GM12878 (cell line): ENCODE measurements around the gene MSI2. TPM values are rescaled to one million over a fixed set of nuclear protein-coding genes. Genes with fewer than 3 reads are reported as not detected.
A peak's percentile ranks its signal among the peaks of the same experiment; 100 is the strongest.

Experiments used
- ASH2L ChIP-seq: fragments of 300-600, 200-600 bp; sonication (generic); IDR thresholded peaks from 2 replicates; pipeline ENCODE4 v1.6.1; 2017; ENCODE audit warnings: low read depth, mild to moderate bottlenecking, borderline replicate concordance
- CBFB ChIP-seq: IDR thresholded peaks from 2 replicates; pipeline ENCODE4 v1.6.1; 2016; ENCODE audit warnings: antibody characterized with exemption, low read depth
- CREM ChIP-seq: IDR thresholded peaks from 2 replicates; pipeline ENCODE4 v1.6.1; 2014; ENCODE audit warnings: antibody characterized with exemption, low read depth
- EGR1 ChIP-seq, 2 experiments: IDR thresholded peaks; 1 replicate in 1 of 2; 2 replicates in 1 of 2; pipeline ENCODE4 v1.6.1; 2011 to 2012; ENCODE audit warnings: low read depth in 2 of 2, low read length in 2 of 2, borderline replicate concordance in 1 of 2, mild to moderate bottlenecking in 1 of 2, moderate library complexity in 1 of 2
- IKZF1 ChIP-seq: fragments of 450-650 bp; conservative IDR thresholded peaks from 2 replicates; pipeline ENCODE4 v1.6.1; 2017; ENCODE audit warnings: antibody characterized with exemption, mild to moderate bottlenecking
- MEF2A ChIP-seq: IDR thresholded peaks from 2 replicates; pipeline ENCODE4 v1.6.1; 2011; ENCODE audit warnings: low read depth, mild to moderate bottlenecking, low read length, moderate library complexity; ENCODE audit not compliant: insufficient read depth
- MLLT1 ChIP-seq: fragments of 450-650 bp; IDR thresholded peaks from 2 replicates; pipeline ENCODE4 v1.6.1; 2016; ENCODE audit warnings: mild to moderate bottlenecking
- MTA2 ChIP-seq: fragments of 450-650 bp; IDR thresholded peaks from 2 replicates; pipeline ENCODE4 v1.6.1; 2016; ENCODE audit warnings: low read depth, mild to moderate bottlenecking, moderate library complexity
- MXI1 ChIP-seq: fragments of 150-350 bp; IDR thresholded peaks from 2 replicates; pipeline ENCODE4 v1.6.1; 2011; ENCODE audit warnings: low read depth, mild to moderate bottlenecking, inconsistent platforms, low read length, improper control_type of control experiment
- NBN ChIP-seq: fragments of 450-650 bp; IDR thresholded peaks from 2 replicates; pipeline ENCODE4 v1.6.1; 2016
- SIN3A ChIP-seq: IDR thresholded peaks from 2 replicates; pipeline ENCODE4 v1.6.1; 2012; ENCODE audit warnings: low read depth, low read length, improper control_type of control experiment
- SRF ChIP-seq, 2 experiments: IDR thresholded peaks; 2 replicates each; pipeline ENCODE4 v1.6.1; 2011; ENCODE audit warnings: low read depth in 2 of 2, low read length in 2 of 2, mild to moderate bottlenecking in 1 of 2, moderate library complexity in 1 of 2
- SUZ12 ChIP-seq: fragments of 200-600 bp; sonication (generic); IDR thresholded peaks from one replicate; pipeline ENCODE4 v1.6.1; 2018; ENCODE audit warnings: antibody characterized with exemption, mild to moderate bottlenecking; ENCODE audit not compliant: unreplicated experiment
- ZBTB40 ChIP-seq: fragments of 450-650 bp; IDR thresholded peaks from 2 replicates; pipeline ENCODE4 v1.6.1; 2016; ENCODE audit warnings: mild to moderate bottlenecking, moderate library complexity, borderline replicate concordance
- ZNF384 ChIP-seq: IDR thresholded peaks from 2 replicates; pipeline ENCODE4 v1.6.1; 2012; ENCODE audit warnings: low read depth, mild to moderate bottlenecking, low read length, improper control_type of control experiment, borderline replicate concordance
- ZNF622 ChIP-seq: fragments of 450-650 bp; IDR thresholded peaks from 2 replicates; pipeline ENCODE4 v1.6.1; 2017; ENCODE audit warnings: mild to moderate bottlenecking, inconsistent platforms
- ZNF687 ChIP-seq: fragments of 450-650 bp; IDR thresholded peaks from 2 replicates; pipeline ENCODE4 v1.6.1; 2017; ENCODE audit warnings: mild to moderate bottlenecking, moderate library complexity
- polyA plus RNA-seq, 11 experiments: library from polyadenylated mRNA; depleted of rRNA in 4 of 11; unstranded in 6 of 11; stranded (reverse) in 5 of 11; fragments of >200 nt; fragmentation: Nextera tagmentation in 4 of 11; fragmentation: Illumina TruSeq in 1 of 11; extraction: Ambion mirVana in 4 of 11; extraction: Trizol in 1 of 11; gene quantifications; 1 replicate in 1 of 11; 2 replicates in 10 of 11; pipeline versions ENCODE4 v1.2.1 to v1.2.3, GENCODE V29; 2011 to 2016; ENCODE audit warnings: inconsistent platforms in 2 of 11, missing spikeins in 2 of 11, low read depth in 1 of 11
- total RNA-seq, 4 experiments: library from RNA; depleted of rRNA in 3 of 4; stranded (reverse); fragments of >200 nt in 3 of 4; fragmentation: Illumina TruSeq in 1 of 4; extraction: Trizol in 1 of 4; gene quantifications; 2 replicates each; pipeline versions ENCODE4 v1.2.1 to v1.2.3, GENCODE V29; 2013 to 2021
- TF ChIP-seq, protein P1 (sequence below): IDR thresholded peaks from 2 replicates; pipeline ENCODE4 v1.6.1; 2011; ENCODE audit warnings: borderline replicate concordance, low read depth, mild to moderate bottlenecking, moderate library complexity, mixed read lengths, low read length; ENCODE audit not compliant: insufficient read depth; ENCODE audit errors: extremely low read length

Gene MSI2
- total and polyA plus RNA-seq, 10 of the 15 experiments (the other 5 are each of a cell fraction or from before 2014, with no cell fraction given), result 6.1 to 76.1 (median 42.0) TPM

DNA sequence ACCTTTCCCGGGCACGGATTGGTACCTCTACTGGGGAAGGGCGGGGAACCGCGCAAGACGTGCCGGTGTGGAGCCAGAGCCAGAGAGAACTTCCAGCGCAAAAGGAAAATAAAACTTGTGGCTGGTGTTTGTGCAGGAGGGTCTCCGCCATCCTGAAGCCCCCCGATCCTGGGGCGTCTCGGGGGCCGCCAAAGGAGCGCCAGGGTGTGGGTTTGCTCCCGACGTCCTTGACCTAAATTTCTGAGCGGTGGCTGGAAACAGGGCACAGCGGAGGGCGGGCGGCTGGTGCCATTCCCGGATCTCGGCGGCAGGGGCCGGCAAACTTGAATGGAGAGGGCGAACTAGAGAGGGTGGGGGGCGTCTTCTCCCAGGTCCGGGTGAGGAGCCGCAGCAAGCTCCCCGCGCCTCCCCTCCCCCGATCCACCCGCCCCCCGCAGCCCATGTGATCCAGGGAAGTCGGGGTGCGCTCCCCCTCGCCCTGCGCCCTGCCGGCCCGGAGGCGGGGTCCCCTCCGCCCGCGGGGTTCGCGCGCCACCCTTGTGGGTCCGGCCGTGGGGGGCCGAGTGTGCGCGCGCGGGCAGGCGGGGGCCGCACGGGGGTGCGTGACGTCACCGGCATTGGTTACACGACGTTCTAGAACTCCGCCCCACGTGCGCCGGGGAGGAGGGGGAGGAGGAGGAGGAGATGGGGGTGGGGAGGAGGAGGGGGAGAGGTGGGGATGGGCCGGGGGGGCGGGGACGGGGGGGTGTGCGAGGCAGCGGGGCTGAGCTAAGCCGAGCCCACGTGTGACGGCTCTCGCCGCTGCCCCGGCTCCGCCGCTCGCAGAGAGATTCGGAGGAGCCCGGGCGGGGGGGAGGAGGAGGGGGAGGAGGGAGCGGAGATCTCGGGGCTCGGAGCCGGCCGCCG is at the start of gene MSI2 (continued):
- no peak for TF ChIP-seq SIN3A
- peak; percentile 27; the same call in 1 of the 2 replicates for TF ChIP-seq MTA2
- 0 out of 2 replicates have a peak, but pooled peaks have one; percentile 16 for TF ChIP-seq NBN
- TF ChIP-seq CREM, result peak; percentile 89
- peak; percentile 54; the same call in 1 of the 2 replicates for TF ChIP-seq MXI1
- TF ChIP-seq, protein P1, sequence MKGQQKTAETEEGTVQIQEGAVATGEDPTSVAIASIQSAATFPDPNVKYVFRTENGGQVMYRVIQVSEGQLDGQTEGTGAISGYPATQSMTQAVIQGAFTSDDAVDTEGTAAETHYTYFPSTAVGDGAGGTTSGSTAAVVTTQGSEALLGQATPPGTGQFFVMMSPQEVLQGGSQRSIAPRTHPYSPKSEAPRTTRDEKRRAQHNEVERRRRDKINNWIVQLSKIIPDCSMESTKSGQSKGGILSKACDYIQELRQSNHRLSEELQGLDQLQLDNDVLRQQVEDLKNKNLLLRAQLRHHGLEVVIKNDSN, result peak; percentile 42
- no peak for TF ChIP-seq ZNF622
- TF ChIP-seq ZNF687, result peak; percentile 57; the same call in 1 of the 2 replicates
- TF ChIP-seq CBFB, result no peak
- peak; percentile 59 for TF ChIP-seq IKZF1
- TF ChIP-seq MLLT1, result peak; percentile 27; the same call in 1 of the 2 replicates
- no peak for TF ChIP-seq ASH2L
- 0 out of 2 replicates have a peak, but pooled peaks have one; percentile 16 for TF ChIP-seq ZBTB40
- TF ChIP-seq SUZ12, result no peak
- TF ChIP-seq EGR1 (IDR thresholded peaks at IDR 0.05; ENCODE audit: borderline replicate concordance in 1 of 2, low read depth in 2 of 2, low read length in 2 of 2), result 0 out of 3 replicates have a peak, but pooled peaks of 1 of the 2 experiments have one; percentile 42
- no peak for TF ChIP-seq SRF (IDR thresholded peaks at IDR 0.05; ENCODE audit: low read depth in 2 of 2, low read length in 2 of 2)
- no peak for TF ChIP-seq ZNF384
- TF ChIP-seq MEF2A, result 0 out of 2 replicates have a peak, but pooled peaks have one; percentile 25
